ENCODE results near the gene STEAP4. TPM values are rescaled to one million over a fixed set of nuclear protein-coding genes. Genes with fewer than 3 reads are reported as not detected.
A peak's percentile ranks its signal among the peaks of the same experiment; 100 is the strongest.
"Not testable (repeated sequence)": the region's sequence is repeated elsewhere in the genome, so short reads cannot be mapped to it uniquely, and the experiment has no call there.

Gene STEAP4
- total and polyA plus RNA-seq, 3 donors from 2014 or later: 15.2 to 27.1 (median 16.2) TPM

- Histone ChIP-seq H3K4me3 (no peak overlapping the region), H3K27me3 (no peaks in the 10 kb centered on the region), H3K27ac (no peak overlapping the region), H3K9me3 (no peaks in the 10 kb centered on the region), H3K36me3 (ENCODE audit: low read depth, missing control alignments) (no peaks in the 10 kb centered on the region), H3K4me1 (peaks cover 5% of the 10 kb centered on the region)
- 66 to 77% methylated on average over 2 of the region's 2 CpGs for WGBS, 2 donors
- TF ChIP-seq POLR2A (IDR thresholded peaks at IDR 0.05): no peak
- no peak for TF ChIP-seq CTCF (IDR thresholded peaks at IDR 0.05)
- intact Hi-C loops (cut with DNase I; ENCODE audit: low total_unique reads): no loop called here
- DNase-seq: no peak
Measured at GRCh38 chr7:88268051-88268450, 38.6 kb downstream of the STEAP4 start.

- Histone ChIP-seq H3K36me3 (ENCODE audit: low read depth, missing control alignments) (no peaks in the 10 kb centered on the region), H3K27ac (no peak overlapping the region), H3K27me3 (no peaks in the 10 kb centered on the region), H3K4me1 (peaks cover 6% of the 10 kb centered on the region), H3K4me3 (no peak overlapping the region), H3K9me3 (no peaks in the 10 kb centered on the region)
- no peak for TF ChIP-seq CTCF (IDR thresholded peaks at IDR 0.05)
- no peak for TF ChIP-seq POLR2A (IDR thresholded peaks at IDR 0.05)
- WGBS, 2 donors: 69 to 76% methylated on average over 4 of the region's 4 CpGs
- no peak for DNase-seq
- intact Hi-C loops (cut with DNase I; ENCODE audit: low total_unique reads): no loop called here
Measured at GRCh38 chr7:88267421-88267820, 39.3 kb downstream of the STEAP4 start.

- DNase-seq: peak; percentile 35
- H3K27ac ChIP-seq; H3K27me3 ChIP-seq; H3K4me3 ChIP-seq; H3K9me3 ChIP-seq; H3K36me3 ChIP-seq (ENCODE audit: low read depth, missing control alignments); H3K4me1 ChIP-seq; intact Hi-C loops (cut with DNase I; ENCODE audit: low total_unique reads): not testable (repeated sequence)
- WGBS, 2 donors: 52 to 53% methylated on average over 3 of the region's 3 CpGs
Measured at GRCh38 chr7:88264987-88265386, 41.7 kb downstream of the STEAP4 start.

GRCh38 chr7:88262562-88262961 is 44.1 kb downstream of the STEAP4 start:
- no peak overlapping the region for H3K27ac ChIP-seq
- intact Hi-C loops (cut with DNase I; ENCODE audit: low total_unique reads): no loop called here
- H3K4me1 ChIP-seq: peaks cover 8% of the 10 kb centered on the region
- H3K36me3 ChIP-seq (ENCODE audit: low read depth, missing control alignments): no peaks in the 10 kb centered on the region
- no peaks in the 10 kb centered on the region for H3K27me3 ChIP-seq
- no peak overlapping the region for H3K4me3 ChIP-seq
- no peak for DNase-seq
- no peaks in the 10 kb centered on the region for H3K9me3 ChIP-seq
- WGBS, 2 donors: 73 to 76% methylated on average over 4 of the region's 4 CpGs
- TF ChIP-seq POLR2A (IDR thresholded peaks at IDR 0.05): no peak
- TF ChIP-seq CTCF (IDR thresholded peaks at IDR 0.05): no peak

GRCh38 chr7:88260719-88261118 is 46.0 kb downstream of the STEAP4 start:
- Histone ChIP-seq H3K9me3 (no peaks in the 10 kb centered on the region), H3K4me1 (peaks cover 8% of the 10 kb centered on the region), H3K27ac (no peak overlapping the region), H3K27me3 (no peaks in the 10 kb centered on the region), H3K36me3 (ENCODE audit: low read depth, missing control alignments) (no peaks in the 10 kb centered on the region), H3K4me3 (no peak overlapping the region)
- intact Hi-C loops (cut with DNase I; ENCODE audit: low total_unique reads): no loop called here
- WGBS, 2 donors: 86 to 93% methylated on average over 1 of the region's 1 CpG
- no peak for DNase-seq
- TF ChIP-seq POLR2A (IDR thresholded peaks at IDR 0.05) (no peak), CTCF (IDR thresholded peaks at IDR 0.05) (no peak)

Data from testis (tissue), 3 donors.